ENCODE measurements around the gene RAB1B.
"Not testable (repeated sequence)": the region's sequence is repeated elsewhere in the genome, so short reads cannot be mapped to it uniquely, and the experiment has no call there.

DNA sequence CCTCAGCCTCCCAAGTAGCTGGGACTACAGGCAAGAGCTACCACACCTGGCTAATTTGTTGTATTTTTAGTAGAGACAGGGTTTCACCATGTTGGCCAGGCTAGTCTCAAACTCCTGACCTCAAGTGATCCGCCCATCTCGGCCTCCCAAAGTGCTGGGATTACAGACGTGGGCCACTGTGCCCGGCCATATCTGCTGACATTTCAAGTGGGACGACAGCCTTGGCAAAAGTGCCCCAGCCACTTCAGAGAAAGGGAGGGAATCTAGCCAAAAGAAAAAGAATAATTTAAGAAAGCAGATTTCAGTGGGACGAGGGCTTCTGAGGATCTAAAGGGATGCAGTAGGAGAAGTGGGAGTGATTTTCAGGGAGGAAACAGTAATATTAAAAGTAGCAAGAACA lies 15.4 kb upstream of the RAB1B start:
- not testable (repeated sequence) for TF ChIP-seq CTCF (IDR thresholded peaks at IDR 0.05; ENCODE audit: low read depth, low read length); EZH2phosphoT487 (IDR thresholded peaks at IDR 0.05; ENCODE audit: low read depth)
